Activated CD4-positive, alpha-beta T cell treated with anti-CD3 and anti-CD28 coated beads for 36 hours (primary cell): ENCODE results near the gene GFAP. TPM values are rescaled to one million over a fixed set of nuclear protein-coding genes. Genes with fewer than 3 reads are reported as not detected.

Experiments
- ATAC-seq: fragments of 200-7000 bp; cut with Tn5 transposase; one replicate; pipeline ENCODE4 v1.10.0; 2021; ENCODE audit warnings: mild to moderate bottlenecking, moderate library complexity
- CTCF ChIA-PET: fragments of 350-600 bp; sonication (Branson Sonifier 250); formaldehyde crosslinking; loops from one replicate; lab custom pipeline; 2021; ENCODE audit warnings: antibody characterized with exemption; lab: Charles Lee
- POLR2A ChIA-PET: fragments of 350-600 bp; sonication (Branson Sonifier 250); formaldehyde crosslinking; loops from one replicate; lab custom pipeline; 2021; ENCODE audit warnings: antibody characterized with exemption, inconsistent platforms; lab: Charles Lee
- DNase-seq: peaks from one replicate; pipeline ENCODE4 v3.0.0-alpha.2; 2020
- H3K27ac Mint-ChIP-seq: one replicate; pipeline ENCODE4 v1.8.0; 2021; ENCODE audit warnings: mixed read lengths
- H3K27me3 Mint-ChIP-seq: one replicate; pipeline ENCODE4 v1.8.0; 2021; ENCODE audit warnings: mixed read lengths
- H3K36me3 Mint-ChIP-seq: one replicate; pipeline ENCODE4 v1.8.0; 2021; ENCODE audit warnings: low read depth, mixed read lengths
- H3K4me1 Mint-ChIP-seq: one replicate; pipeline ENCODE4 v1.8.0; 2021; ENCODE audit warnings: mixed read lengths
- H3K4me3 Mint-ChIP-seq: one replicate; pipeline ENCODE4 v1.8.0; 2021; ENCODE audit warnings: mild to moderate bottlenecking, moderate library complexity, mixed read lengths
- H3K9me3 Mint-ChIP-seq: one replicate; pipeline ENCODE4 v1.8.0; 2021; ENCODE audit warnings: low read depth, mixed read lengths
- intact Hi-C, 2 experiments: fragments of 100-400 bp; cut with DNase I in 1 of 2; cut with micrococcal nuclease in 1 of 2; formaldehyde crosslinking; loops; one replicate each; pipeline versions ENCODE4 v1.14.2 to v1.15.1; 2022 to 2024; cut with DNase I, micrococcal nuclease
- total RNA-seq, 2 experiments: library from RNA; stranded (reverse); gene quantifications; one replicate each; pipeline ENCODE4 v1.2.3, GENCODE V29; 2021

Gene GFAP
- total RNA-seq, 2 experiments from 2014 or later, result not detected

DNA sequence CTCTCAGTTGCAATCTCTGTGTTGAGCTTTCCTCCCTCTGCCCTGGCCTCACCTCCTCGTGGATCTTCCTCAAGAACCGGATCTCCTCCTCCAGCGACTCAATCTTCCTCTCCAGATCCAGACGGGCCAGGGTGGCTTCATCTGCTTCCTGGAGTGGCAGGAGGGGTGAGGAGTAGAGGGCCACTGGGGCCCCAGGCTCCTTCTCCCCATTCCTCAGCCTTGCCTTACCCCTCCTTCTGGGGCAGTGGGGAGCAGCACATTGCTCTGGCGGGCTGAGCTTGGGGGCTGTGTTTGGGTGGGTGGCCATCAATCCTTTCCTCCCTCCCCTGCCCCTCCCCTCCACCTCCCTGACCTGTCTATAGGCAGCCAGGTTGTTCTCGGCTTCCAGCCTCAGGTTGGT, 1.6 kb downstream of the GFAP start:
- H3K27me3 Mint-ChIP-seq, result peaks cover 25% of the 10 kb centered on the region
- H3K27ac Mint-ChIP-seq, result no peak overlapping the region
- intact Hi-C loops, result no loop called here
- no peak for DNase-seq
- H3K4me1 Mint-ChIP-seq, result no peaks in the 10 kb centered on the region
- no peak overlapping the region for H3K4me3 Mint-ChIP-seq
- CTCF ChIA-PET, result interaction anchor here (0.7 to 5.2 kb wide), 2 partner anchors 11 to 108 kb away, joined by 3 to 35 read pairs; no protein-coding TSS in a partner anchor
- no peaks in the 10 kb centered on the region for H3K36me3 Mint-ChIP-seq
- ATAC-seq, result no peak
- H3K9me3 Mint-ChIP-seq, result no peaks in the 10 kb centered on the region
- POLR2A ChIA-PET, result no interaction called here

DNA sequence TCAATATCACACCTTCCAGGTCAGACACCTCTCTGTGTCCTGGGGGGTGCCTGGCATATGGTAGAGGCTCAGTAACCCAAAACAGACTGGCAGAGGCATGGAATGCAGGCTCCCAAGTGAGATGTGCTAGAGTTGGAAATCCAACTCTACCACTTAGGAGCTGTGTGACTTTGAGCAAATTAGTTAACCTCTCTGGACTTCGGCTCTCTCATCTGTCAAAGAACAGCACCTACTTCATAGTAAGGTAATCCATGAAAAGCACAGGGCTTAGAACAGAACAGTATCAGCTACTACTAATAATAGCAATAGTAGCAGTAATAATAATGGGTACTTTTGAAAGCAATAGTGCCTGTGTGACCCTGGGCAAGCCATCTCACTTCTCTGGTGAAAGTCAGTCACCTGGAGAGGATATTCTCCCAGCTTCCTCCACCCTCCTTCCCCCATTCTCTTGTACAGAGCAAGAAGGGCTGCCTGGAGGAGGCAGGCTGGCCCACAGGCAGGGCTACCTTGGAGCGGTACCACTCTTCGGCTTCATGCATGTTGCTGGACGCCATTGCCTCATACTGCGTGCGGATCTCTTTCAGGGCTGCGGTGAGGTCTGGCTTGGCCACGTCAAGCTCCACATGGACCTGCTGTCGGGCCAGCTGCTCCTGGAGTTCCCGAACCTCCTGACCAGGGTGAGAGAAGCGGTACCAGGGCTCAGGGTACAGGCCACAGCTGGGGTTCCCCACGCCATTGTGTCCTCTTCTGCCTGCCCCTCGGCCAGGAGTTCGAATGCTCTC, 2.3 kb downstream of the GFAP start:
- Mint-ChIP-seq H3K4me1 (no peaks in the 10 kb centered on the region), H3K9me3 (no peaks in the 10 kb centered on the region), H3K4me3 (no peak overlapping the region), H3K36me3 (no peaks in the 10 kb centered on the region), H3K27me3 (peaks cover 25% of the 10 kb centered on the region), H3K27ac (no peak overlapping the region)
- ChIA-PET POLR2A (interaction anchor here (0.6 kb wide), 1 partner anchor 25 kb away, joined by 3 read pairs; no protein-coding TSS in a partner anchor), CTCF (interaction anchor here (0.7 to 5.2 kb wide), 4 partner anchors 10 to 196 kb away, joined by 3 to 35 read pairs (median 3); no protein-coding TSS in a partner anchor)
- intact Hi-C loops, result no loop called here
- DNase-seq (no peak), ATAC-seq (no peak)

DNA sequence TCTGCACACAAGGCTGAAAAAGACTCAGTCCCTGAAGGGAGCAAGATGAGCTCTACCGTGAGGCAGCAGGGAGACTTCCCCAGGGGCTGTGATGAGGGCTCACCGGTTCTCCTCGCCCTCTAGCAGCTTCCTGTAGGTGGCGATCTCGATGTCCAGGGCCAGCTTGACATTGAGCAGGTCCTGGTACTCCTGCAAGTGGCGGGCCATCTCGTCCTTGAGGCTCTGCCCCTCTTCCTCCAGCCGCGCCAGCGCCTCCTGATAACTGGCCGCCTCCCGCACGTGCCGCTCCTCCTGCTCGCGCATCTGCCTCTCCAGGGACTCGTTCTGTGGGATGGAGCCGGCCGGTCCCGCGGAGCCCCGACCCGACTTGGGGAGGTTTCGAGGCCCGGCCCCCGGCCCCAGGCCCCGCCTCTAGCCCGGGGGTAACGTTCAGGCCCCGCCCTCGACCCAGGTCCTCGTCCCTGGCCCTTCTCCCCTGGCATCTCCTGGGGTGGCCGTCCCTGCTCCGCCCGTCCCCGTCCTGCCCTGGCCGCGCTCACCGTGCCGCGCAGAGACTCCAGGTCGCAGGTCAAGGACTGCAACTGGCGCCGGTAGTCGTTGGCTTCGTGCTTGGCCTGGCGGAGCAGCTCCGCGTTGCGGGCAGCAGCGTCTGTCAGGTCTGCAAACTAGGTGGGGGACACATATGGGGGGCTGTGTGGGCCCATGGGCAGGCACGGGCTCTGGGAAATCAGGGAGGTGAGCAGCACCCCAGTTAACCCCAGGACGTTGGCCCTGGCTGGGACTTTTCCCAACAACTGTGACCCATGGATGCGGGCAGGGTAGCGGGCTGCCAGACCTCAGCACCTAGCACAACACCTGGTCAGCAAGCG, 3.9 kb downstream of the GFAP start:
- Mint-ChIP-seq H3K36me3 (no peaks in the 10 kb centered on the region), H3K4me1 (no peaks in the 10 kb centered on the region), H3K4me3 (no peak overlapping the region), H3K9me3 (no peaks in the 10 kb centered on the region), H3K27ac (no peak overlapping the region), H3K27me3 (peaks cover 24% of the 10 kb centered on the region)
- peak; percentile 86 for ATAC-seq
- ChIA-PET CTCF (interaction anchor here (0.6 to 5.2 kb wide), 9 partner anchors 9 to 492 kb away, joined by 3 to 35 read pairs (median 4); partner anchors contain the start of gene EFTUD2), POLR2A (no interaction called here)
- intact Hi-C loops, result no loop called here
- peak; percentile 71 for DNase-seq

DNA sequence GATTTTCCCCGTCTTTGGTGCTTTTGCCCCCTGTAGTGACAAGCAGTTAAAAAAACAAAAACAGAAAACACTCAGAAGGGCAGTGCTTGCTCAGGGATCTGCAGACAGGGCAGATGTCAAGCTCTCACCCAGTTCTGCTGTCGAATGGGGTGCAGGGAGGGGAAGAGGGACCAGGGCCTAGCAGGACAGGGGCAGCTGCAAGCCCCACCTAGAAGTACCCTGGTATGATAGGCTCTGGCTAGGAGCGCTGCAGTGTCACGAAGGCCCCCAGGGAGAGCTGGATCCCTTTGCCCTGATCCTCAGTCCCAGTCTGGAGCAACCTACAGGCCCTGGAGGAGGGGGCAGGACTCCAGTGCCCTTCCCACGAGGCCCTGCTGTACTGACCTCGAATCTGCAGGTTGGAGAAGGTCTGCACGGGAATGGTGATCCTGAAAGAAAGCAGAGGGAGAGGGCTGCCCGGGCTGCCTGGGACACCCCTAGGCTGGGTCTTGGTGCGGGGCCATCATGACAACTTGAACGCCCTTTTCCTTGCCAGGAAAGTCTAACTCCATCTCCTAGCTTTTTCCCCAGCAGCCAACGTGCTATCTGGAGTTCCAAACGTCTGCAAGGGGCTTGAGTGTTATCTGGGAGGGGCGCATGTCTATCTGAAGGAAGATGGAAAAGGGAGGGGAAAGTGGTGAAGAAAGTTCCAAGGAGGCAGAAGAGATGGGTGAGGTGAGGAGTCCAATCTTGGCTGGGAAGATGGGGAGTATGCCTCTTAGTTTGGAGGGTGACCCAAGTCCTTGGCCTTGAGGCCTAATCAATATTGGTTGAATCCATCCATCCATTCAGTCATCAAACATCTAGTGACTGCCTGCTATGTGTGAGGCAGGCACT, 4.8 kb downstream of the GFAP start:
- H3K4me3 Mint-ChIP-seq, result no peak overlapping the region
- H3K27me3 Mint-ChIP-seq, result peaks cover 23% of the 10 kb centered on the region
- no peaks in the 10 kb centered on the region for H3K9me3 Mint-ChIP-seq
- H3K4me1 Mint-ChIP-seq, result no peaks in the 10 kb centered on the region
- H3K27ac Mint-ChIP-seq, result no peak overlapping the region
- no peak for DNase-seq
- no peak for ATAC-seq
- CTCF ChIA-PET, result interaction anchor here (0.6 to 5.2 kb wide), 9 partner anchors 10 to 491 kb away, joined by 3 to 35 read pairs (median 4); partner anchors contain the start of gene EFTUD2
- H3K36me3 Mint-ChIP-seq, result no peaks in the 10 kb centered on the region
- POLR2A ChIA-PET, result interaction anchor here (0.6 kb wide), 1 partner anchor 52 kb away, joined by 4 read pairs; no protein-coding TSS in a partner anchor
- intact Hi-C loops, result no loop called here

DNA sequence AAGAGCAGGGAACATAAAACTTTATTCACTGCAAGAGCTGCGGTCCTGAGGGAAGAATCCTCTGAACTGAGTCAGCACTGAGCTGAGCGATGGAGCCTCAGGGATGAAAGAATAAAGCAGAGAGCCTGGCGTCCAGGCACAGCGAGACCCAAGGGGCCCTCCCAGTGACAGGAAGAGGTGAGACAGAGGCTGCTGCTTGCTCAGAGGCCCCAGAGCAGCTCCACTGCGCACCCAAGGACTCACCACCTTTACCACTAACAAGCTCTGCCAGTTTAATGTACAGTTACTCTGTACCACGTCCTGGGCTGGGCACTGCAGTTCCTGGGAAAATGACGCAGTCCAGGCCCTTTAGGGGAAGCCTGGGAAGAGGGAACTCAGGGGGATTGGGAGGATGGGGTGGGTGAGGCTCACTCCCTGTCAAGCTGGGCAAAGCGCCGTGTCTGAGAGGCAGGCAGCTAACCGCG, 5.6 kb downstream of the GFAP start:
- ATAC-seq, result no peak
- DNase-seq, result no peak
- Mint-ChIP-seq H3K27me3 (peaks cover 23% of the 10 kb centered on the region), H3K36me3 (no peaks in the 10 kb centered on the region), H3K27ac (no peak overlapping the region), H3K4me1 (no peaks in the 10 kb centered on the region), H3K4me3 (no peak overlapping the region), H3K9me3 (no peaks in the 10 kb centered on the region)
- intact Hi-C loops, result no loop called here
- POLR2A ChIA-PET, result no interaction called here
- CTCF ChIA-PET, result interaction anchor here (0.6 to 5.2 kb wide), 3 partner anchors 10 to 148 kb away, joined by 3 to 35 read pairs (median 14); no protein-coding TSS in a partner anchor

DNA sequence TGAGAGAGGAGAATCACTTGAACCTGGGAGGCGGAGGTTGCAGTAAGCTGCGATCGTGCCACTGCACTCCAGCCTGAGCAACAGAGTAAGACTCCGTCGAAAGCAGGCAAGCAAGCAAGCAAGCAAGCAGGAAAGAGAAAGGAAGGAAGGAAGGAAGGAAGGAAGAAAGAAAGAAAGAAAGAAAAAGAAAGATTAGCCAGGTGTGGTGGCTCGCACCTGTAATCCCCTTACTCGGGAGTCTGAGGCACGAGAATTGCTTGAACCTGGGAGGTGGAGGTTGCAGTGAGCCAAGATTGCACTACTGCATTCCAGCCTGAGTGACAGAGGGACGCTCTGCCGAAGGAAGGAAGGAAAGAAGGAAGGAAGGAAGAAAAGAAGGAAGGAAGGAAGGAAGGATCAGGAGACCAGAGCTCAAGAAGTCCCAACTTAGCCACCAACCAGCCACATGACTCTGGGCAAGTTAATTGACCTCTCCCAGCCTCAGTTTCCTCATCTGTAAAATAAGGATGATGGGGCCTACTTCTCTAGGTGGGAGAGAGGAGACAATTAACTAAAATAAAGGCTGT, 6.5 kb downstream of the GFAP start:
- Mint-ChIP-seq H3K9me3 (no peaks in the 10 kb centered on the region), H3K36me3 (no peaks in the 10 kb centered on the region), H3K4me3 (no peak overlapping the region), H3K4me1 (no peaks in the 10 kb centered on the region), H3K27ac (no peak overlapping the region), H3K27me3 (peaks cover 17% of the 10 kb centered on the region)
- POLR2A ChIA-PET, result no interaction called here
- no peak for DNase-seq
- intact Hi-C loops, result no loop called here
- CTCF ChIA-PET, result interaction anchor here (1.0 to 5.2 kb wide), 3 partner anchors 9 to 113 kb away, joined by 3 to 35 read pairs (median 14); no protein-coding TSS in a partner anchor
- no peak for ATAC-seq

DNA sequence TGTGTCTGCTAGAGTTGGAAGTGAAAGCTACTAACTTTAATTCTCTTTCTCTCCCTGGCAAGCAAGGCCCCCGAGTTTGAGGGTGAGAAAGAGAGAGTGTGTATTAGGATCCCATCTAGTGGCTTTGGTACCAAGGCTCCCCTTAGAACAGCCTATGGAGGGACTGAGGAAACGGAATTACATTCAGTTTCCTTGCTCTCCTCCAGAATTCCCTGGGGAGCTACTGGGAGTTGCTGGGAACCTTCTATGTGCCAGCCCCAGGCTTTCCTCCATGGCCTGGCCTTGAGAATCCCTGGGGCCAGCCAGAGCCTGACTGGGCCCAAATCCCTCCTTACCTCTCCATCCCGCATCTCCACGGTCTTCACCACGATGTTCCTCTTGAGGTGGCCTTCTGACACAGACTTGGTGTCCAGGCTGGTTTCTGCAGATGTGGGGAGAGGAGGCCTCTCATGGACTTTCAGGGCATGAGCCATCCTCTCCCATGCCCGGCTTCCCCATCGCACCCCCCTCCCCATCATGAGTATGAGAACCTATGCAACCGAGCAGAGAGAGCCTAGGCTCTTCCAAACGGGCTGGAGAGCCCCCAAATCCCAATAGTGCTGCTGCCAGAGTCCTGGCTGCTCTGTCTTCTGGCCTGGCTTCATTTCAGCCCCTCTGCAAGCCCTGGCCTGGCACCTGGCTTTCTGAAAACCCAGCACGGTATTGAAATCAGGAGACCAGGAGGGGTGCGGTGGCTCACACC, 7.4 kb downstream of the GFAP start:
- H3K9me3 Mint-ChIP-seq, result no peaks in the 10 kb centered on the region
- ATAC-seq (no peak), DNase-seq (no peak)
- intact Hi-C loops, result no loop called here
- POLR2A ChIA-PET, result no interaction called here
- H3K4me1 Mint-ChIP-seq, result no peaks in the 10 kb centered on the region
- H3K27me3 Mint-ChIP-seq, result peaks cover 12% of the 10 kb centered on the region
- no peaks in the 10 kb centered on the region for H3K36me3 Mint-ChIP-seq
- no peak overlapping the region for H3K4me3 Mint-ChIP-seq
- CTCF ChIA-PET, result interaction anchor here (0.6 kb wide), 1 partner anchor 173 kb away, joined by 3 read pairs; no protein-coding TSS in a partner anchor
- no peak overlapping the region for H3K27ac Mint-ChIP-seq

DNA sequence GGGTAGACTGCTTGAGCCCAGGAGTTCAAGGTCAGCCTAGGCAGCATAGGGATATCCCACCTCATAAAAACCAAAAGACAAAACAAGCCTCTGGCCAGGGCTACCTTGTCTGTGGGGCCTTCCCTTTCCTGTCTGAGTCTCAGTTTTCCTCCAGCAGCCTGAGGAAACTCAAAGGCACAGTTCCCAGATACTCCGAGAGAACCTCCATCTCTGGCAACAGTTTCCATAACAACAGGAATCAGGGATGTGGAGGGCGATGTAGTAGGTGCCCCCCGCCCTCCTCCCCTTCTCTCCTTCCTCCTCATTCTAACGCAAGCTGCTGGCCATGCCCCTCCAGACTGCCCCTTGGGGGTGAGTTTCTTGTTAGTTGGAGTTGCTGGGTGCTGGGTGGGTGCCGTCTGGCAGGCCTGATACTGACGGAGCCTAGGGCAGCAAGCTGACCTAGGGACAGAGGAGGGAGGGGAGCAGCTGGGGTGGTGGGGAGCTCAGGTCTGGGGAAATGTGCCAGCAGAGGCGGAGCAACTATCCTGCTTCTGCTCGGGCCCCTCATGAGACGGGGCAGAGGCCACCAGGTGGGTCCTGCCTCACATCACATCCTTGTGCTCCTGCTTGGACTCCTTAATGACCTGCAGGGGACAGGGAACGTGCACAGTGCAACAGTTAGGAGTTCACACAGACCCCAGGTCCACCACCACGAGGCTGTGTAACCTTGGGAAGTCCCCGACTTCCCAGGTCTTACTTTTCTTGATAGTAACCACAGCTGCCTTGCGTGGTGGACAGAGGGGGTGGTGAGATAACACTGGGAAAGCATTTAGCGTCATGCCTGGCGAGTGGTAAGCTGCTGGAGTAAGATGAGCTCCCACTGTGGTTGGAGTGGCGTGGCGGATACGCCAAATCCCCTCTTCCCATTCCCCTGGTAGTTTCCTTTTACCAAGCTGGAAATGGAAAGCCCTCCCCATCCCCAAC, 8.3 kb downstream of the GFAP start:
- H3K4me1 Mint-ChIP-seq, result no peaks in the 10 kb centered on the region
- no peak overlapping the region for H3K4me3 Mint-ChIP-seq
- no peaks in the 10 kb centered on the region for H3K36me3 Mint-ChIP-seq
- POLR2A ChIA-PET, result no interaction called here
- CTCF ChIA-PET, result interaction anchor here (0.6 kb wide), 1 partner anchor 172 kb away, joined by 3 read pairs; no protein-coding TSS in a partner anchor
- ATAC-seq (no peak), DNase-seq (no peak)
- H3K27me3 Mint-ChIP-seq, result peaks cover 7% of the 10 kb centered on the region
- no peaks in the 10 kb centered on the region for H3K9me3 Mint-ChIP-seq
- H3K27ac Mint-ChIP-seq, result no peak overlapping the region
- intact Hi-C loops, result no loop called here

DNA sequence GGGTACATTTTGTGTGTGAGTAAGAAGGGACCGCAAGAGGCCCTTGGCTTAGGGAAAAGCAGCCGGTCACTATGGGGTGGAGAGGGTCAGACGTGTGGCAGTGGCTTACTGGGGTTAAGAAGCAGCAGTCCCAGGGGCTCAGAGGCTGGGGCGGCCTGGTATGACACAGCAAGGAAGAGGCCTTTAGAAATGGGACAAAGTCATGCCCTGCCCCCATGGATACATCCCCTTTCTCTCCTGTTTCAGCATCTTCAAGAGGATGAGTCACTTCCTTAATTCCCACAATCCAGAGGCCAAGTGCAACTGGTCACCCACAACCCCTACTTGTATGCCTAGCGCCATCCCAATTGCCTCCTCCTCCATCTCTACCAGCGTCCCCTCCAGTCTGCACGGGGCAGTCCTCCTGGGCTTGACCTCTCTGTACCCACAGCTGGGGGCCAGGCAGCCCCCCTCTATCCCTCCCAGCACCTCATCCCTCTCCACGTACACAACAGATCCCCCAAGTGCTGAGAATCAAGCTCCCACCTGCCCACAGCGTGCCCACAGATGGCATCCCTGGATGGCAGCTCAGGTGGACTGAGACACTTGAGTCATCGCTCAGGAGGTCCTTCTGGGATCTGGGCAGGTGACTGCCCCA, 9.2 kb downstream of the GFAP start:
- DNase-seq, result no peak
- H3K36me3 Mint-ChIP-seq, result no peaks in the 10 kb centered on the region
- intact Hi-C loops, result no loop called here
- H3K4me3 Mint-ChIP-seq, result no peak overlapping the region
- H3K4me1 Mint-ChIP-seq, result no peaks in the 10 kb centered on the region
- no peak overlapping the region for H3K27ac Mint-ChIP-seq
- H3K9me3 Mint-ChIP-seq, result no peaks in the 10 kb centered on the region
- no peak for ATAC-seq
- CTCF ChIA-PET, result no interaction called here
- POLR2A ChIA-PET, result no interaction called here
- H3K27me3 Mint-ChIP-seq, result peaks cover 6% of the 10 kb centered on the region
